Testis (tissue), 2 donors: ENCODE measurements around the gene SESN2.

Experiments
- CTCF ChIP-seq, 3 experiments: fragments of 450-650 bp in 2 of 3; fragments of 200-600 bp in 1 of 3; sonication (generic) in 1 of 3; IDR thresholded peaks; one replicate each; pipeline ENCODE4 v1.5.1; 2016 to 2019; ENCODE audit warnings: antibody characterized with exemption in 3 of 3, mild to moderate bottlenecking in 2 of 3, moderate library complexity in 1 of 3
- POLR2A ChIP-seq: fragments of 450-650 bp; IDR thresholded peaks from one replicate; pipeline ENCODE4 v1.6.1; 2017; ENCODE audit warnings: antibody characterized with exemption, mild to moderate bottlenecking, moderate library complexity

GRCh38 chr1:28309702-28310101, 50.4 kb downstream of the SESN2 start:
- TF ChIP-seq CTCF (IDR thresholded peaks at IDR 0.05): no peak
- no peak for TF ChIP-seq POLR2A
